Vein endothelial cell (primary cell): ENCODE data around the gene SMLR1. TPM values are rescaled to one million over a fixed set of nuclear protein-coding genes. Genes with fewer than 3 reads are reported as not detected.

Experiments used
- total RNA-seq: library from RNA; depleted of rRNA; stranded (reverse); fragments of >200 nt; gene quantifications from 2 replicates; pipeline ENCODE4 v1.2.3, GENCODE V29; 2012

The SMLR1 gene
- total RNA-seq, result not detected in 2 replicates

DNA sequence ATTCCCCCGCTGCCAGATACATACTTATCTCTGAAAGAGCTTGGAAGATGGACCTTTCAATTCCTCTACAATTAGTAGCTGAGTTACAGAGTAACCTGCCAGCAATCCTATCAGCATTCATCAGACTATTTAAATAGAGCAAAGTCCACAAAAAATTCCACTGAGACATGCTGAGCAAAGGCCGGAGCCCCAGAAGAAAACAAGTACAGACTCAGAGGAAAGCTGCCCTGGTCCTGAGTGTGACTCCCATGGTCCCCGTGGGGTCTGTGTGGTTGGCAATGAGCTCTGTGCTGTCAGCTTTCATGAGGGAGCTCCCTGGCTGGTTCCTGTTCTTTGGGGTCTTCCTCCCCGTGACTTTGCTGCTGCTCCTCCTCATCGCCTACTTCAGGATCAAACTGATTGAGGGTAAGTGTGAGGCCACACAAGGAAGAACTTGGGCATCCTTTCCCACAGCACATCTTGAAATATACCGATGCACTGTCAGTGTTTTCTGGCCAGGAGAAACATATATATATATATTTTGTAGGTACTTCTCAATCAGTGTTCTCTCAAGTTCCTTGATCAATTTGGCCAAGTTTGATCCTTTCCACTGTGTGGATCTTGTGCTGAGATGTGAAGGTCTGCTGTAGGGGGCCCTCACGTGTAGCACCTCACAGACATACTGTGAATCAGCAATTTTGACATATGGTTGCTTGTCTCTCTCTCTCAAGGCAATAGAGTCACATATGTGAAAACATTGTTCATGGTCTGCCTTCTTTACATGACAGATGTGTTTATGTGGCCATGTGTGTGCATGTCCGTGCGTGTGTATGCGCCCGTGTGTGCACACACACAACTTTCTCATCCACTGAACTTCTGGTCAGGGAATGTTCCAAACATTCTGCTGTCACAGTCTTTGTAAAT lies at the start of gene SMLR1:
Gene SMLR1, plus strand, starts transcription at position 160 of the 903 bp plus-strand sequence. Its CDS starts 8 bp downstream, at position 168.

Other genes with a start within 250 kb of the SMLR1 start
- gene EPB41L2, start 235.8 kb downstream of the SMLR1 start, total RNA-seq, result 54.0 and 56.2 TPM in 2 replicates